A549 (cell line): ENCODE results near the gene RASSF4.

Experiments used
- CBX2 ChIP-seq: fragments of 200-600 bp; sonication (generic); IDR thresholded peaks from 2 replicates; pipeline ENCODE4 v1.6.1; 2016; ENCODE audit warnings: low read depth, mild to moderate bottlenecking, borderline replicate concordance
- POLR2A ChIP-seq: IDR thresholded peaks from 2 replicates; pipeline ENCODE4 v1.6.1; 2012; ENCODE audit warnings: mild to moderate bottlenecking, low read length
- POLR2AphosphoS2 ChIP-seq: conservative IDR thresholded peaks from 2 replicates; pipeline ENCODE4 v1.6.1; 2012; ENCODE audit warnings: low read length, improper control_type of control experiment, inconsistent platforms
- ZC3H11A ChIP-seq: fragments of 450-650 bp; IDR thresholded peaks from 2 replicates; pipeline ENCODE4 v1.6.1; 2014; ENCODE audit warnings: antibody characterized with exemption, mild to moderate bottlenecking
- TF ChIP-seq, protein P1 (sequence below): fragments of >200 bp; sonication (Bioruptor Twin); formaldehyde crosslinking; IDR thresholded peaks from 3 replicates; pipeline ENCODE4 v1.5.1; 2016
- TF ChIP-seq, protein P2 (sequence below): IDR thresholded peaks from 2 replicates; pipeline ENCODE4 v1.6.1; 2012
- TF ChIP-seq, protein P3 (sequence below): fragments of 250-450 bp; sonication (Bioruptor Pico); IDR thresholded peaks from 2 replicates; pipeline ENCODE4 v1.5.0; 2021; ENCODE audit warnings: mild to moderate bottlenecking, moderate library complexity, borderline replicate concordance
- TF ChIP-seq, protein P4 (sequence below): fragments of 200-600 bp; sonication (generic); IDR thresholded peaks from 2 replicates; pipeline ENCODE4 v1.6.1; 2016; ENCODE audit warnings: antibody characterized with exemption, mild to moderate bottlenecking, moderate library complexity
- TF ChIP-seq, protein P5 (sequence below): fragments of 450-650 bp; IDR thresholded peaks from 2 replicates; pipeline ENCODE4 v1.6.1; 2014; ENCODE audit warnings: antibody characterized with exemption

DNA sequence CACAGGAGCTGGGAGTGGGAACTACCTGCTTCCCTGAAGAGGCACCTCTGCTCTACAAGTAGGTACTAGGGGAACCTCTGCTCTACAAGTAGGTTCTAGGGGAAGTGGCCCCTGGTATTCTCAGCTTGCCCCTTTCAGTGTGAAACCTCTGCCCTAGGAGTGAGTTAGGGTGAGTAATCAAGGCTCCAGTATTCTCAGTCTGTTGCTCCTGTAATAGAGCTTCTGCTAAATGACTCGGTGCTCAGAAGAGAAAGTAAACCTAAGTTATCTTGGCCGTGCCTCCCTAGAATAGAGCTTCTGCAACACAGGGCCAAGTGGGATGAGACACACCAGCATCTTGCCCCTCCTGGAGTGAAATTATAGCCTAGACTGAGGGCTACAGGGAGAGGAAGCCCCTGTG, 13.4 kb upstream of the RASSF4 start:
- TF ChIP-seq, protein P1, sequence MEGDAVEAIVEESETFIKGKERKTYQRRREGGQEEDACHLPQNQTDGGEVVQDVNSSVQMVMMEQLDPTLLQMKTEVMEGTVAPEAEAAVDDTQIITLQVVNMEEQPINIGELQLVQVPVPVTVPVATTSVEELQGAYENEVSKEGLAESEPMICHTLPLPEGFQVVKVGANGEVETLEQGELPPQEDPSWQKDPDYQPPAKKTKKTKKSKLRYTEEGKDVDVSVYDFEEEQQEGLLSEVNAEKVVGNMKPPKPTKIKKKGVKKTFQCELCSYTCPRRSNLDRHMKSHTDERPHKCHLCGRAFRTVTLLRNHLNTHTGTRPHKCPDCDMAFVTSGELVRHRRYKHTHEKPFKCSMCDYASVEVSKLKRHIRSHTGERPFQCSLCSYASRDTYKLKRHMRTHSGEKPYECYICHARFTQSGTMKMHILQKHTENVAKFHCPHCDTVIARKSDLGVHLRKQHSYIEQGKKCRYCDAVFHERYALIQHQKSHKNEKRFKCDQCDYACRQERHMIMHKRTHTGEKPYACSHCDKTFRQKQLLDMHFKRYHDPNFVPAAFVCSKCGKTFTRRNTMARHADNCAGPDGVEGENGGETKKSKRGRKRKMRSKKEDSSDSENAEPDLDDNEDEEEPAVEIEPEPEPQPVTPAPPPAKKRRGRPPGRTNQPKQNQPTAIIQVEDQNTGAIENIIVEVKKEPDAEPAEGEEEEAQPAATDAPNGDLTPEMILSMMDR: no peak
- TF ChIP-seq, protein P2, sequence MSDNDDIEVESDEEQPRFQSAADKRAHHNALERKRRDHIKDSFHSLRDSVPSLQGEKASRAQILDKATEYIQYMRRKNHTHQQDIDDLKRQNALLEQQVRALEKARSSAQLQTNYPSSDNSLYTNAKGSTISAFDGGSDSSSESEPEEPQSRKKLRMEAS: no peak
- TF ChIP-seq ZC3H11A: no peak
- no peak for TF ChIP-seq POLR2AphosphoS2
- TF ChIP-seq, protein P3, sequence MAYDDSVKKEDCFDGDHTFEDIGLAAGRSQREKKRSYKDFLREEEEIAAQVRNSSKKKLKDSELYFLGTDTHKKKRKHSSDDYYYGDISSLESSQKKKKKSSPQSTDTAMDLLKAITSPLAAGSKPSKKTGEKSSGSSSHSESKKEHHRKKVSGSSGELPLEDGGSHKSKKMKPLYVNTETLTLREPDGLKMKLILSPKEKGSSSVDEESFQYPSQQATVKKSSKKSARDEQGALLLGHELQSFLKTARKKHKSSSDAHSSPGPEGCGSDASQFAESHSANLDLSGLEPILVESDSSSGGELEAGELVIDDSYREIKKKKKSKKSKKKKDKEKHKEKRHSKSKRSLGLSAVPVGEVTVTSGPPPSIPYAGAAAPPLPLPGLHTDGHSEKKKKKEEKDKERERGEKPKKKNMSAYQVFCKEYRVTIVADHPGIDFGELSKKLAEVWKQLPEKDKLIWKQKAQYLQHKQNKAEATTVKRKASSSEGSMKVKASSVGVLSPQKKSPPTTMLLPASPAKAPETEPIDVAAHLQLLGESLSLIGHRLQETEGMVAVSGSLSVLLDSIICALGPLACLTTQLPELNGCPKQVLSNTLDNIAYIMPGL (CRISPR knock-in tag): no peak
- TF ChIP-seq CBX2: no peak
- TF ChIP-seq, protein P4, sequence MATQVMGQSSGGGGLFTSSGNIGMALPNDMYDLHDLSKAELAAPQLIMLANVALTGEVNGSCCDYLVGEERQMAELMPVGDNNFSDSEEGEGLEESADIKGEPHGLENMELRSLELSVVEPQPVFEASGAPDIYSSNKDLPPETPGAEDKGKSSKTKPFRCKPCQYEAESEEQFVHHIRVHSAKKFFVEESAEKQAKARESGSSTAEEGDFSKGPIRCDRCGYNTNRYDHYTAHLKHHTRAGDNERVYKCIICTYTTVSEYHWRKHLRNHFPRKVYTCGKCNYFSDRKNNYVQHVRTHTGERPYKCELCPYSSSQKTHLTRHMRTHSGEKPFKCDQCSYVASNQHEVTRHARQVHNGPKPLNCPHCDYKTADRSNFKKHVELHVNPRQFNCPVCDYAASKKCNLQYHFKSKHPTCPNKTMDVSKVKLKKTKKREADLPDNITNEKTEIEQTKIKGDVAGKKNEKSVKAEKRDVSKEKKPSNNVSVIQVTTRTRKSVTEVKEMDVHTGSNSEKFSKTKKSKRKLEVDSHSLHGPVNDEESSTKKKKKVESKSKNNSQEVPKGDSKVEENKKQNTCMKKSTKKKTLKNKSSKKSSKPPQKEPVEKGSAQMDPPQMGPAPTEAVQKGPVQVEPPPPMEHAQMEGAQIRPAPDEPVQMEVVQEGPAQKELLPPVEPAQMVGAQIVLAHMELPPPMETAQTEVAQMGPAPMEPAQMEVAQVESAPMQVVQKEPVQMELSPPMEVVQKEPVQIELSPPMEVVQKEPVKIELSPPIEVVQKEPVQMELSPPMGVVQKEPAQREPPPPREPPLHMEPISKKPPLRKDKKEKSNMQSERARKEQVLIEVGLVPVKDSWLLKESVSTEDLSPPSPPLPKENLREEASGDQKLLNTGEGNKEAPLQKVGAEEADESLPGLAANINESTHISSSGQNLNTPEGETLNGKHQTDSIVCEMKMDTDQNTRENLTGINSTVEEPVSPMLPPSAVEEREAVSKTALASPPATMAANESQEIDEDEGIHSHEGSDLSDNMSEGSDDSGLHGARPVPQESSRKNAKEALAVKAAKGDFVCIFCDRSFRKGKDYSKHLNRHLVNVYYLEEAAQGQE: no peak
- TF ChIP-seq, protein P5, sequence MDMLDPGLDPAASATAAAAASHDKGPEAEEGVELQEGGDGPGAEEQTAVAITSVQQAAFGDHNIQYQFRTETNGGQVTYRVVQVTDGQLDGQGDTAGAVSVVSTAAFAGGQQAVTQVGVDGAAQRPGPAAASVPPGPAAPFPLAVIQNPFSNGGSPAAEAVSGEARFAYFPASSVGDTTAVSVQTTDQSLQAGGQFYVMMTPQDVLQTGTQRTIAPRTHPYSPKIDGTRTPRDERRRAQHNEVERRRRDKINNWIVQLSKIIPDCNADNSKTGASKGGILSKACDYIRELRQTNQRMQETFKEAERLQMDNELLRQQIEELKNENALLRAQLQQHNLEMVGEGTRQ: no peak
- no peak for TF ChIP-seq POLR2A
